HFF-Myc (cell line): Measurements from ENCODE around the gene ARL15.
"Not testable (repeated sequence)": the region's sequence is repeated elsewhere in the genome, so short reads cannot be mapped to it uniquely, and the experiment has no call there.

Experiments
- DNase-seq: peaks from one replicate; pipeline ENCODE4 v3.0.0-alpha.2; 2011; ENCODE audit warnings: low read depth; ENCODE audit errors: extremely low read depth
- H3K4me3 ChIP-seq: replicated peaks from 2 replicates; pipeline ENCODE4 v1.5.1; 2011; ENCODE audit warnings: low read depth, mild to moderate bottlenecking, control low read depth, low read length
- TF ChIP-seq, protein P1 (sequence below): IDR thresholded peaks from 2 replicates; pipeline ENCODE4 v1.5.1; 2012; ENCODE audit warnings: mild to moderate bottlenecking, low read depth, low read length, control low read depth; ENCODE audit errors: missing control alignments

ARL15 gene

DNA sequence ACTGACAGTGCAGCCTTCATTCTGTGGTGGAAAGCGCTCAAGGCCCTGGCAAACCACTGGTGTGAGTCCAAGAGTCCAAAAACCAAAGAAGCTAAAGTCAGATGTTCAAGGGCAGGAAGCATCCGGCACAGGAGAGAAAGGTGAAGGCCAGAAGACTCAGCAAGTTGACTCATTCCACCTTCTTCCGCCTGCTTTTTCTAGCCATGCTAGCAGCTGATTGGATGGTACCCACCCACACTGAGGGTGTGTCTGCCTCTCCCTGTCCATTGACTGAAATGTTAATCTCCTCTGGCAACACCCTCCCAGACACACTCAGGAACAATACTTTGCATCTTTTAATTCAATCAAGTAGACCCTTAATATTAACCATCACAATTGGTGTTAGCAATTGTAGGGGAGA, 453.9 kb downstream of the ARL15 start:
- no peak overlapping the region for H3K4me3 ChIP-seq
- TF ChIP-seq, protein P1, sequence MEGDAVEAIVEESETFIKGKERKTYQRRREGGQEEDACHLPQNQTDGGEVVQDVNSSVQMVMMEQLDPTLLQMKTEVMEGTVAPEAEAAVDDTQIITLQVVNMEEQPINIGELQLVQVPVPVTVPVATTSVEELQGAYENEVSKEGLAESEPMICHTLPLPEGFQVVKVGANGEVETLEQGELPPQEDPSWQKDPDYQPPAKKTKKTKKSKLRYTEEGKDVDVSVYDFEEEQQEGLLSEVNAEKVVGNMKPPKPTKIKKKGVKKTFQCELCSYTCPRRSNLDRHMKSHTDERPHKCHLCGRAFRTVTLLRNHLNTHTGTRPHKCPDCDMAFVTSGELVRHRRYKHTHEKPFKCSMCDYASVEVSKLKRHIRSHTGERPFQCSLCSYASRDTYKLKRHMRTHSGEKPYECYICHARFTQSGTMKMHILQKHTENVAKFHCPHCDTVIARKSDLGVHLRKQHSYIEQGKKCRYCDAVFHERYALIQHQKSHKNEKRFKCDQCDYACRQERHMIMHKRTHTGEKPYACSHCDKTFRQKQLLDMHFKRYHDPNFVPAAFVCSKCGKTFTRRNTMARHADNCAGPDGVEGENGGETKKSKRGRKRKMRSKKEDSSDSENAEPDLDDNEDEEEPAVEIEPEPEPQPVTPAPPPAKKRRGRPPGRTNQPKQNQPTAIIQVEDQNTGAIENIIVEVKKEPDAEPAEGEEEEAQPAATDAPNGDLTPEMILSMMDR: no peak
- DNase-seq: no peak

DNA sequence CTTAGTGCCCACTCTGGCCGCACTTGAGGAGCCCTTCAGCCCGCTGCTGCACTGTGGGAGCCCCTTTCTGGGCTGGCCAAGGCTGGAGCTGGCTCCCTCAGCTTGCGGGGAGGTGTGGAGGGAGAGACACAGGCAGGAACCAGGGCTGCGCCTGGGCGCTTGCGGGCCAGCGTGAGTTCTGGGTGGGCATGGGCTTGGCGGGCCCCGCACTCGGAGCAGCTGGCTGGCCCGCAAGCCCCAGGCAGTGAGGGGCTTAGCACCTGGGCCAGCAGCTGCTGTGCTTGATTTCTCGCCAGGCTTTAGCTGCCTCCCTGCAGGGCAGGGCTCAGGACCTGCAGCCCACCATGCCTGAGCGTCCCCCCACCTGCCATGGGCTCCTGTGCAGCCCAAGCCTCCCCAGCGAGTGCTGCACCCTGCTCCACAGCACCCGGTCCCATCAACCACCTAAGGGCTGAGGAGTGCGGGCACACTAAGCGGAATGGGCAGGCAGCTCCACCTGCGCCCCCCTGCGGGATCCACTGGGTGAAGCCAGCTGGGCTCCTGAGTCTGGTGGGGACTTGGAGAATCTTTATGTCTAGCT, 473.4 kb downstream of the ARL15 start:
- H3K4me3 ChIP-seq, DNase-seq: not testable (repeated sequence)

DNA sequence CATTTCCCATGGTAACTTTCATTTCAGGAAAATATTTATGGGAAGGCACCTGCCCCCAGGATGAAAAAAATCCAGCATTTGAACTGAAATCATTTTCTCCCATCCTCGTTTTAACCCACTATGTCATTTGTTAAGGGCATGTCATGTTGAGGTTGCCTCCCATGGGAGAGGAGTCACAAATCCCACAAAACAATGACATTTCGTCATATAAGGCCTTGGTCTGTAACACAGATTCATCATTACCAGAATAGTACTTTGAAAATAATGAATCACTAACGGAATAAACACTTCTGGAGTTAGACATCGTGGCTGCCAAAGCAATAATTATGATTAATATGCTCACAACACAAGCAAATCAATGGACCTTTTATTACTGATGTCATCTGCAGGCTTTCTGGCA, 475.9 kb downstream of the ARL15 start:
- TF ChIP-seq, protein P1: no peak
- H3K4me3 ChIP-seq: no peak overlapping the region
- DNase-seq: no peak
